ENCODE data around the gene SSBP3. TPM values are rescaled to one million over a fixed set of nuclear protein-coding genes. Genes with fewer than 3 reads are reported as not detected.

Gene SSBP3
- total and polyA plus RNA-seq, 9 of the 15 experiments (the other 6 are each of a cell fraction or from before 2014, with no cell fraction given): 8.7 to 108 (median 33.8) TPM

GRCh38 chr1:54305906-54306514 lies 100.2 kb downstream of the SSBP3 start:
- WGBS (ENCODE audit: insufficient coverage, low coverage, missing lambda C conversion rate): 16% methylated on average over 7 of the region's 7 CpGs
- peaks cover 5% of the 10 kb centered on the region for H3K9me1 ChIP-seq (ENCODE audit: control insufficient read depth, insufficient read depth, low read length)
- no peaks in the 10 kb centered on the region for H3K9me3 ChIP-seq (replicated peaks; ENCODE audit: control insufficient read depth, insufficient read depth, low read depth, low read length)
- peaks cover 76% of the 10 kb centered on the region for H3K79me2 ChIP-seq (ENCODE audit: control insufficient read depth, insufficient read depth, low read length)
- peak overlapping the region in 1 of 2 experiments; percentile 41; a peak in 1 of 4 replicates for H3K9ac ChIP-seq (ENCODE audit: insufficient read depth in 1 of 2, low read depth in 2 of 2, low read length in 2 of 2)
- H4K20me1 ChIP-seq (replicated peaks; ENCODE audit: control insufficient read depth, insufficient read depth, low read length): peaks cover 62% of the 10 kb centered on the region
- BruUV-seq (replicated peaks): no TSS peak
- intact Hi-C loops (cut with micrococcal nuclease) (no loop called here), in situ Hi-C loops (cut with MboI) (loop anchor here (25.0 kb wide), 1 partner anchor 181 kb away; no protein-coding TSS in a partner anchor)
- CTCF ChIA-PET (ENCODE audit: low intra/inter-chr PET ratio): interaction anchor here (0.6 kb wide), 1 partner anchor 486 kb away, joined by 3 read pairs; no protein-coding TSS in a partner anchor
- H3K4me1 ChIP-seq (replicated peaks in 1 of 2; ENCODE audit: control insufficient read depth in 2 of 2, insufficient read depth in 2 of 2, low read length in 2 of 2): peaks cover 16 to 28% of the 10 kb centered on the region in 2 experiments
- no peak overlapping the region for H2AFZ ChIP-seq (ENCODE audit: low read depth, low read length)
- H3K27ac ChIP-seq (ENCODE audit: extremely low read depth, low read depth, low read length): no peak overlapping the region
- H3K27me3 ChIP-seq (ENCODE audit: control insufficient read depth in 2 of 2, insufficient read depth in 2 of 2, low read length in 2 of 2): no peaks in the 10 kb centered on the region
- POLR2A ChIA-PET: interaction anchor here (0.7 to 1.3 kb wide), 6 partner anchors 14 to 29 kb away, joined by 3 to 5 read pairs (median 4); no protein-coding TSS in a partner anchor
- TF ChIP-seq JUND (IDR thresholded peaks at IDR 0.05; ENCODE audit: borderline replicate concordance, low read depth, low read length) (0 out of 2 replicates have a peak, but pooled peaks have one; percentile 8), JUND (tag; IDR thresholded peaks at IDR 0.05; ENCODE audit: borderline replicate concordance, low read depth, low read length) (no peak; the same call in 2 of the 3 replicates), RAD21 (CRISPR knock-in tag; conservative IDR thresholded peaks at IDR 0.05 in 1 of 2, IDR thresholded peaks at IDR 0.05 in 1 of 2) (peak in 1 of 2 experiments; percentile 48; a peak in 3 of 4 replicates), PKNOX1 (IDR thresholded peaks at IDR 0.05) (peak; percentile 19; the same call in 1 of the 2 replicates), ARID2 (IDR thresholded peaks at IDR 0.05) (peak; percentile 49; the same call in 1 of the 2 replicates), ZNF79 (CRISPR knock-in tag; IDR thresholded peaks at IDR 0.05; ENCODE audit: low read depth) (no peak), MEIS2 (IDR thresholded peaks at IDR 0.05; ENCODE audit: partially characterized antibody) (peak; percentile 3), HDAC1 (IDR thresholded peaks at IDR 0.05) (0 out of 4 replicates have a peak, but pooled peaks of 1 of the 2 experiments have one; percentile 28), CTBP1 (IDR thresholded peaks at IDR 0.05; ENCODE audit: borderline replicate concordance) (0 out of 2 replicates have a peak, but pooled peaks have one; percentile 25), HDGF (IDR thresholded peaks at IDR 0.05) (peak; percentile 55; the same call in 1 of the 2 replicates), DPF2 (IDR thresholded peaks at IDR 0.05) (0 out of 2 replicates have a peak, but pooled peaks have one; percentile 53), PREB (CRISPR knock-in tag; IDR thresholded peaks at IDR 0.05) (no peak), SMARCA4 (IDR thresholded peaks at IDR 0.05) (no peak), CREBBP (IDR thresholded peaks at IDR 0.05; ENCODE audit: low read depth, low read length) (no peak)
- TF ChIP-seq, protein P1, sequence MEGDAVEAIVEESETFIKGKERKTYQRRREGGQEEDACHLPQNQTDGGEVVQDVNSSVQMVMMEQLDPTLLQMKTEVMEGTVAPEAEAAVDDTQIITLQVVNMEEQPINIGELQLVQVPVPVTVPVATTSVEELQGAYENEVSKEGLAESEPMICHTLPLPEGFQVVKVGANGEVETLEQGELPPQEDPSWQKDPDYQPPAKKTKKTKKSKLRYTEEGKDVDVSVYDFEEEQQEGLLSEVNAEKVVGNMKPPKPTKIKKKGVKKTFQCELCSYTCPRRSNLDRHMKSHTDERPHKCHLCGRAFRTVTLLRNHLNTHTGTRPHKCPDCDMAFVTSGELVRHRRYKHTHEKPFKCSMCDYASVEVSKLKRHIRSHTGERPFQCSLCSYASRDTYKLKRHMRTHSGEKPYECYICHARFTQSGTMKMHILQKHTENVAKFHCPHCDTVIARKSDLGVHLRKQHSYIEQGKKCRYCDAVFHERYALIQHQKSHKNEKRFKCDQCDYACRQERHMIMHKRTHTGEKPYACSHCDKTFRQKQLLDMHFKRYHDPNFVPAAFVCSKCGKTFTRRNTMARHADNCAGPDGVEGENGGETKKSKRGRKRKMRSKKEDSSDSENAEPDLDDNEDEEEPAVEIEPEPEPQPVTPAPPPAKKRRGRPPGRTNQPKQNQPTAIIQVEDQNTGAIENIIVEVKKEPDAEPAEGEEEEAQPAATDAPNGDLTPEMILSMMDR (IDR thresholded peaks at IDR 0.05 in 2 of 3, conservative IDR thresholded peaks at IDR 0.05 in 1 of 3; ENCODE audit: insufficient read depth in 2 of 3, low read depth in 1 of 3, low read length in 3 of 3): peak; percentile 30 to 33 (median 31); a peak in 2 of 6 replicates
- H3K4me3 ChIP-seq: no peak overlapping the region
- peak overlapping the region; percentile 2; the same call in 1 of the 2 replicates for H3K4me2 ChIP-seq (ENCODE audit: insufficient read depth, low read length)
- H3K36me3 ChIP-seq (ENCODE audit: control insufficient read depth, insufficient read depth, low read length): no peaks in the 10 kb centered on the region
- FAIRE-seq: peak; percentile 78
- peak; percentile 78 for ATAC-seq
- peak; percentile 65 to 71 (median 67) for DNase-seq (ENCODE audit: extremely low read depth in 1 of 4, low spot score in 3 of 4)
